ENCODE data around the gene MYCBP2. TPM values are rescaled to one million over a fixed set of nuclear protein-coding genes. Genes with fewer than 3 reads are reported as not detected.
A peak's percentile ranks its signal among the peaks of the same experiment; 100 is the strongest.

The MYCBP2 gene
- total RNA-seq, 1 experiment from 2014 or later = 53.3 TPM

- H3K36me3 ChIP-seq (ENCODE audit: low read depth, low read length) = peaks cover 6% of the 10 kb centered on the region; the same call in 1 of the 2 replicates
- H2AFZ ChIP-seq (ENCODE audit: low read length) = no peak overlapping the region
- H3K4me3 ChIP-seq (ENCODE audit: low read length) = no peak overlapping the region
- peaks cover 4% of the 10 kb centered on the region; the same call in 1 of the 2 replicates for H3K4me1 ChIP-seq (ENCODE audit: insufficient read depth, low read length)
- H3F3A ChIP-seq (ENCODE audit: low read length, unreplicated experiment) = no peaks in the 10 kb centered on the region
- no peak overlapping the region for H3K9ac ChIP-seq (ENCODE audit: low read length)
- H3K9me3 ChIP-seq (ENCODE audit: low read length) = peaks cover 4% of the 10 kb centered on the region; the same call in 1 of the 2 replicates
- no TSS peak for BruUV-seq (replicated peaks)
- ATAC-seq (peak; percentile 60; the same call in 1 of the 2 replicates), DNase-seq (peak; percentile 24)
- TF ChIP-seq CTCF (conservative IDR thresholded peaks at IDR 0.05; ENCODE audit: low read depth, low read length) (no peak), EZH2phosphoT487 (IDR thresholded peaks at IDR 0.05; ENCODE audit: borderline replicate concordance, low read length) (no peak), EZH2 (IDR thresholded peaks at IDR 0.05; ENCODE audit: low read length, unreplicated experiment) (no peak)
- no peaks in the 10 kb centered on the region for H3K27me3 ChIP-seq (ENCODE audit: low read length)
- intact Hi-C loops (cut with micrococcal nuclease) = no loop called here
- ChIA-PET POLR2A (ENCODE audit: unreplicated experiment) (no interaction called here), CTCF (no interaction called here)
- no peak overlapping the region for H3K4me2 ChIP-seq (ENCODE audit: low read length)
- H3K79me2 ChIP-seq (ENCODE audit: low read length) = no peaks in the 10 kb centered on the region
- H4K20me1 ChIP-seq (ENCODE audit: low read length) = no peaks in the 10 kb centered on the region
- no peak overlapping the region for H3K27ac ChIP-seq (ENCODE audit: low read length)
- no peaks in the 10 kb centered on the region for H3K9me2 ChIP-seq (replicated peaks; ENCODE audit: low read length)
Observed at GRCh38 chr13:77114271-77114670, 212.6 kb downstream of the MYCBP2 start.

- no peaks in the 10 kb centered on the region for H3K27me3 ChIP-seq (ENCODE audit: low read length)
- TF ChIP-seq EZH2 (IDR thresholded peaks at IDR 0.05; ENCODE audit: low read length, unreplicated experiment) (no peak), EZH2phosphoT487 (IDR thresholded peaks at IDR 0.05; ENCODE audit: borderline replicate concordance, low read length) (no peak), CTCF (conservative IDR thresholded peaks at IDR 0.05; ENCODE audit: low read depth, low read length) (no peak)
- H3K36me3 ChIP-seq (ENCODE audit: low read depth, low read length) = peaks cover 6% of the 10 kb centered on the region; the same call in 1 of the 2 replicates
- H3K4me1 ChIP-seq (ENCODE audit: insufficient read depth, low read length) = peaks cover 4% of the 10 kb centered on the region; the same call in 1 of the 2 replicates
- intact Hi-C loops (cut with micrococcal nuclease) = no loop called here
- no peaks in the 10 kb centered on the region for H3K9me2 ChIP-seq (replicated peaks; ENCODE audit: low read length)
- no peaks in the 10 kb centered on the region for H3F3A ChIP-seq (ENCODE audit: low read length, unreplicated experiment)
- no peaks in the 10 kb centered on the region for H4K20me1 ChIP-seq (ENCODE audit: low read length)
- no peak overlapping the region for H3K27ac ChIP-seq (ENCODE audit: low read length)
- no peak overlapping the region for H3K9ac ChIP-seq (ENCODE audit: low read length)
- ChIA-PET CTCF (no interaction called here), POLR2A (ENCODE audit: unreplicated experiment) (no interaction called here)
- peaks cover 4% of the 10 kb centered on the region; the same call in 1 of the 2 replicates for H3K9me3 ChIP-seq (ENCODE audit: low read length)
- H3K4me3 ChIP-seq (ENCODE audit: low read length) = no peak overlapping the region
- BruUV-seq (replicated peaks) = no TSS peak
- no peak overlapping the region for H3K4me2 ChIP-seq (ENCODE audit: low read length)
- ATAC-seq (no peak), DNase-seq (no peak)
- H2AFZ ChIP-seq (ENCODE audit: low read length) = no peak overlapping the region
- H3K79me2 ChIP-seq (ENCODE audit: low read length) = no peaks in the 10 kb centered on the region
Observed at GRCh38 chr13:77113496-77113895, 213.4 kb downstream of the MYCBP2 start.

GRCh38 chr13:77105051-77105450 is 221.8 kb downstream of the MYCBP2 start:
- no TSS peak for BruUV-seq (replicated peaks)
- H3K27me3 ChIP-seq (ENCODE audit: low read length) = no peaks in the 10 kb centered on the region
- no peaks in the 10 kb centered on the region for H3K9me3 ChIP-seq (ENCODE audit: low read length)
- TF ChIP-seq EZH2phosphoT487 (IDR thresholded peaks at IDR 0.05; ENCODE audit: borderline replicate concordance, low read length) (no peak), EZH2 (IDR thresholded peaks at IDR 0.05; ENCODE audit: low read length, unreplicated experiment) (no peak), CTCF (conservative IDR thresholded peaks at IDR 0.05; ENCODE audit: low read depth, low read length) (no peak)
- POLR2A ChIA-PET (ENCODE audit: unreplicated experiment) = no interaction called here
- H3K27ac ChIP-seq (ENCODE audit: low read length) = no peak overlapping the region
- no peaks in the 10 kb centered on the region for H4K20me1 ChIP-seq (ENCODE audit: low read length)
- no peak for DNase-seq
- CTCF ChIA-PET = no interaction called here
- no peaks in the 10 kb centered on the region for H3K9me2 ChIP-seq (replicated peaks; ENCODE audit: low read length)
- no peak overlapping the region for H3K4me3 ChIP-seq (ENCODE audit: low read length)
- no peaks in the 10 kb centered on the region for H3K79me2 ChIP-seq (ENCODE audit: low read length)
- no peak overlapping the region for H2AFZ ChIP-seq (ENCODE audit: low read length)
- no peak overlapping the region for H3K4me2 ChIP-seq (ENCODE audit: low read length)
- no peak overlapping the region for H3K9ac ChIP-seq (ENCODE audit: low read length)
- no peaks in the 10 kb centered on the region for H3K36me3 ChIP-seq (ENCODE audit: low read depth, low read length)
- no peak for ATAC-seq
- intact Hi-C loops (cut with micrococcal nuclease) = no loop called here
- no peaks in the 10 kb centered on the region for H3F3A ChIP-seq (ENCODE audit: low read length, unreplicated experiment)
- no peaks in the 10 kb centered on the region for H3K4me1 ChIP-seq (ENCODE audit: insufficient read depth, low read length)
